H1 (cell line): Measurements from ENCODE around the gene GDF2.

Experiments
- CTCF ChIP-seq, 3 experiments: IDR thresholded peaks; 1 replicate in 2 of 3; 2 replicates in 1 of 3; pipeline versions ENCODE4 v1.5.1 to v1.6.1; 2011; ENCODE audit warnings: low read length in 3 of 3, mild to moderate bottlenecking in 3 of 3, inconsistent platforms in 2 of 3, low read depth in 1 of 3, moderate library complexity in 1 of 3; ENCODE audit not compliant: insufficient read depth in 1 of 3; ENCODE audit errors: control extremely low read depth in 1 of 3
- EP300 ChIP-seq, 2 experiments: IDR thresholded peaks; 1 replicate in 1 of 2; 2 replicates in 1 of 2; pipeline ENCODE4 v1.6.1; 2011 to 2012; ENCODE audit warnings: low read depth in 2 of 2, low read length in 2 of 2, mild to moderate bottlenecking in 2 of 2, borderline replicate concordance in 1 of 2, inconsistent platforms in 1 of 2, moderate library complexity in 1 of 2
- EZH2 ChIP-seq: fragments of 200-600 bp; sonication (generic); IDR thresholded peaks from 2 replicates; pipeline ENCODE4 v1.7.1; 2012; ENCODE audit warnings: low read depth, mild to moderate bottlenecking, moderate library complexity, low read length, inconsistent platforms; ENCODE audit not compliant: severe bottlenecking
- POLR2A ChIP-seq, 2 experiments: IDR thresholded peaks; 1 replicate in 1 of 2; 2 replicates in 1 of 2; pipeline ENCODE4 v1.6.1; 2011; ENCODE audit warnings: low read depth in 2 of 2, low read length in 2 of 2, mild to moderate bottlenecking in 2 of 2; ENCODE audit errors: control extremely low read depth in 1 of 2
- POLR2AphosphoS5 ChIP-seq: IDR thresholded peaks from 2 replicates; pipeline ENCODE4 v1.6.1; 2011; ENCODE audit warnings: low read depth, low read length
- TEAD4 ChIP-seq: IDR thresholded peaks from 2 replicates; pipeline ENCODE4 v1.6.1; 2012; ENCODE audit warnings: low read depth, low read length, inconsistent platforms, mixed read lengths

GRCh38 chr10:47332946-47333345 is 10.7 kb downstream of the GDF2 start:
- TF ChIP-seq EZH2 (no peak), CTCF (IDR thresholded peaks at IDR 0.05; ENCODE audit: control extremely low read depth in 1 of 3, insufficient read depth in 1 of 3, low read depth in 1 of 3, low read length in 3 of 3) (no peak), TEAD4 (no peak), EP300 (IDR thresholded peaks at IDR 0.05; ENCODE audit: borderline replicate concordance in 1 of 2, low read depth in 2 of 2, low read length in 2 of 2) (no peak), POLR2AphosphoS5 (no peak), POLR2A (IDR thresholded peaks at IDR 0.05; ENCODE audit: control extremely low read depth in 1 of 2, low read depth in 2 of 2, low read length in 2 of 2) (no peak)
